Ascending aorta (tissue), 2 donors: ENCODE results near the gene EDIL3. TPM values are rescaled to one million over a fixed set of nuclear protein-coding genes. Genes with fewer than 3 reads are reported as not detected.

Source experiments
- DNase-seq, 2 donors: peaks; one replicate each; pipeline ENCODE4 v3.0.0-alpha.2; 2019; ENCODE audit warnings: low spot score in 2 of 2
- H3K27ac ChIP-seq, 2 donors: fragments of 200-600 bp; sonication (generic); one replicate each; pipeline ENCODE4 v1.5.1; 2016 to 2017; ENCODE audit warnings: mild to moderate bottlenecking in 1 of 2
- H3K27me3 ChIP-seq: fragments of 200-600 bp; sonication (generic); one replicate; pipeline ENCODE4 v1.5.1; 2017
- H3K36me3 ChIP-seq, 2 donors: fragments of 200-600 bp; sonication (generic); one replicate each; pipeline ENCODE4 v1.5.1; 2016
- H3K4me1 ChIP-seq, 2 donors: fragments of 200-600 bp; sonication (generic); one replicate each; pipeline ENCODE4 v1.5.1; 2016 to 2017; ENCODE audit warnings: mild to moderate bottlenecking in 1 of 2
- H3K4me3 ChIP-seq, 2 donors: fragments of 200-600 bp; sonication (generic); one replicate each; pipeline ENCODE4 v1.5.1; 2016 to 2017; ENCODE audit warnings: mild to moderate bottlenecking in 1 of 2
- H3K9me3 ChIP-seq, 2 donors: fragments of 200-600 bp; sonication (generic); one replicate each; pipeline ENCODE4 v1.5.1; 2016
- intact Hi-C: fragments of 100-400 bp; cut with DNase I; formaldehyde crosslinking; loops from one replicate; pipeline ENCODE4 v1.15.1; 2023
- total RNA-seq: library from RNA; depleted of rRNA; stranded (reverse); fragments of >200 nt; gene quantifications from one replicate; pipeline ENCODE4 v1.1.0, GENCODE V29; 2016
- TF ChIP-seq, protein P1 (sequence below), 3 experiments: fragments of 200-600 bp in 2 of 3; fragments of 450-650 bp in 1 of 3; sonication (generic) in 2 of 3; IDR thresholded peaks; one replicate each; pipeline ENCODE4 v1.5.1; 2016 to 2019; ENCODE audit warnings: antibody characterized with exemption in 3 of 3, mild to moderate bottlenecking in 1 of 3, moderate library complexity in 1 of 3

EDIL3 gene
- total RNA-seq, 1 donor from 2014 or later: 68.1 TPM

DNA sequence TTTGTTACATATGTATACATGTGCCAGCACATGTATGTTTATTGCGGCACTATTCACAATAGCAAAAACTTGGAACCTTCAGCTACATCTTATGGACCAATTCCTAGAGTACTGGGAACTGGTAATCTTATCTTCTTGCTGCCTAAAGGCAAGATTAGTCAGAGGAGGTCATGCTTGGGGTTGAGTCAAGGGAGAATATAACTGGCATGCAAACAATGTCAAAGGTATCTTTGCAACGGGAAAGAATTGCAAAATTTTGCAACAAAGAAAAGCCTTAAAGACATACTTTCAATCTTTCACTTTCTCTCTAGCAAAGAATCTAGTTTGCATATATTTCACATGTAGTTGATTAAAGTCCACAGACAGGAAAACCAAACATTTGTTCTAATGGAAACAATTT lies 145.2 kb downstream of the EDIL3 start:
- DNase-seq: no peak
- Histone ChIP-seq H3K4me1 (no peaks in the 10 kb centered on the region), H3K27ac (no peak overlapping the region), H3K36me3 (no peaks in the 10 kb centered on the region), H3K27me3 (no peaks in the 10 kb centered on the region), H3K4me3 (no peak overlapping the region), H3K9me3 (no peaks in the 10 kb centered on the region)
- intact Hi-C loops: no loop called here
- TF ChIP-seq, protein P1, sequence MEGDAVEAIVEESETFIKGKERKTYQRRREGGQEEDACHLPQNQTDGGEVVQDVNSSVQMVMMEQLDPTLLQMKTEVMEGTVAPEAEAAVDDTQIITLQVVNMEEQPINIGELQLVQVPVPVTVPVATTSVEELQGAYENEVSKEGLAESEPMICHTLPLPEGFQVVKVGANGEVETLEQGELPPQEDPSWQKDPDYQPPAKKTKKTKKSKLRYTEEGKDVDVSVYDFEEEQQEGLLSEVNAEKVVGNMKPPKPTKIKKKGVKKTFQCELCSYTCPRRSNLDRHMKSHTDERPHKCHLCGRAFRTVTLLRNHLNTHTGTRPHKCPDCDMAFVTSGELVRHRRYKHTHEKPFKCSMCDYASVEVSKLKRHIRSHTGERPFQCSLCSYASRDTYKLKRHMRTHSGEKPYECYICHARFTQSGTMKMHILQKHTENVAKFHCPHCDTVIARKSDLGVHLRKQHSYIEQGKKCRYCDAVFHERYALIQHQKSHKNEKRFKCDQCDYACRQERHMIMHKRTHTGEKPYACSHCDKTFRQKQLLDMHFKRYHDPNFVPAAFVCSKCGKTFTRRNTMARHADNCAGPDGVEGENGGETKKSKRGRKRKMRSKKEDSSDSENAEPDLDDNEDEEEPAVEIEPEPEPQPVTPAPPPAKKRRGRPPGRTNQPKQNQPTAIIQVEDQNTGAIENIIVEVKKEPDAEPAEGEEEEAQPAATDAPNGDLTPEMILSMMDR (IDR thresholded peaks at IDR 0.05): no peak

DNA sequence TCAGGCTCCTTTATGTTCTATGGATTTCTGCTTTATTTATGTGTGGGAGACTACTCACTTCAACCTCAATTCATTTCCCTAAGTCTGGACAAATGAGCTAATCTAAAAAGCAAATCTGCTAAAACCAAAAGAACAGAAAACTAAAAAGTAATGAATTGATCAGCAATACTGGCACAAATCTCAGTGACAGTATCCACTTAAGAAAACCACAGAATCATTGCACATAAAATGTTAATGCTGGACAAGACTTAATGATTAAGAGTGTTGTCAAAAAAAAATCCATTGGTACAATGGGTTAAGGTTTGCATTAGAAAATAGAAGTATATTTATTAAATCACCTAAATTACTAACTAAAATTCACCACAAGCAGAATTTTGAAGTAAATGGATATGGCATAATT lies 147.6 kb downstream of the EDIL3 start:
- intact Hi-C loops: no loop called here
- Histone ChIP-seq H3K9me3 (no peaks in the 10 kb centered on the region), H3K4me3 (no peak overlapping the region), H3K4me1 (no peaks in the 10 kb centered on the region), H3K36me3 (no peaks in the 10 kb centered on the region), H3K27ac (no peak overlapping the region), H3K27me3 (no peaks in the 10 kb centered on the region)
- DNase-seq: no peak
- TF ChIP-seq, protein P1 (IDR thresholded peaks at IDR 0.05): no peak

DNA sequence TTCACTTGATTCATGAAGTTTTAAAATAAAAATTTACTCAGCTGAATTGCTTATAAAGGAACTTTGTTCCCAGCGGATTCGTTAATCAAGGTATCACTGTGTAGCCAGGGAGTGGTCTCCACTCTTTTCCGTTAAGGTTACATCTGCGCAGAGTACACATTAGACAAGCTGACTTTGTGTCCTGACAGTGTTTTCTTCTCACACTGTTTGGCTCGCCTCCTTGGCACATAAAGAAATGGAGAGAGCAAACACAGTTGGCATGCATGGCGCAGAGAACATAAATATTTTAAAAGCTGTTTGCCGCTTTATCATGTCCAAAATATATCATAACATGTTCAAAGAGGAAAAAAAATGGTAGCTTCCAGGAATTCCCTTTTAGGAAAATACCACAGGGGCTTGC lies 153.2 kb downstream of the EDIL3 start:
- Histone ChIP-seq H3K9me3 (no peaks in the 10 kb centered on the region), H3K4me3 (no peak overlapping the region), H3K27me3 (no peaks in the 10 kb centered on the region), H3K27ac (no peak overlapping the region), H3K36me3 (no peaks in the 10 kb centered on the region), H3K4me1 (no peaks in the 10 kb centered on the region)
- DNase-seq: no peak
- intact Hi-C loops: no loop called here
- TF ChIP-seq, protein P1 (IDR thresholded peaks at IDR 0.05): no peak

GRCh38 chr5:84229045-84229444 lies 155.6 kb downstream of the EDIL3 start:
- no peaks in the 10 kb centered on the region for H3K4me1 ChIP-seq
- no peaks in the 10 kb centered on the region for H3K27me3 ChIP-seq
- no peaks in the 10 kb centered on the region for H3K9me3 ChIP-seq
- H3K4me3 ChIP-seq: no peak overlapping the region
- H3K36me3 ChIP-seq: no peaks in the 10 kb centered on the region
- DNase-seq: no peak
- no peak overlapping the region for H3K27ac ChIP-seq
- intact Hi-C loops: no loop called here
- TF ChIP-seq, protein P1 (IDR thresholded peaks at IDR 0.05): no peak

DNA sequence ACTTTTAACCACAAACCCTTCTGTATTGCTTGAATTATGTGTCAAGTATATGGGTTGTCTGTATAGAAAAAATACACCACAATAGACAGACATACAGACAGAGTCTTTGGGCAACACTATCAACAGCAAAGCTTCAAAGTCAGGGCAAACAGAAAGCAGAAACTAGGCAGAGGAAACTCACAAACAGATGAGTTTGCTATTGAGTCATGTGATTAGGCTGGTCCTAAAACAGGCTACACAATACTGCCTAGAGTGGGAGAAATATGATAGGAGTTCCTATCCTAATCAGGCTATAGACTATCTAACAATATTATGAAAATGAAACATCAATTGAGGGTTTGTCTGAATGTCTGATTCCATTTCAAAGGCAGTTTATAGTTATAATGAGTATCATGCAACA lies 156.4 kb downstream of the EDIL3 start:
- intact Hi-C loops: no loop called here
- TF ChIP-seq, protein P1 (IDR thresholded peaks at IDR 0.05): no peak
- Histone ChIP-seq H3K4me1 (no peaks in the 10 kb centered on the region), H3K27me3 (no peaks in the 10 kb centered on the region), H3K36me3 (no peaks in the 10 kb centered on the region), H3K4me3 (no peak overlapping the region), H3K27ac (no peak overlapping the region), H3K9me3 (no peaks in the 10 kb centered on the region)
- DNase-seq: no peak

DNA sequence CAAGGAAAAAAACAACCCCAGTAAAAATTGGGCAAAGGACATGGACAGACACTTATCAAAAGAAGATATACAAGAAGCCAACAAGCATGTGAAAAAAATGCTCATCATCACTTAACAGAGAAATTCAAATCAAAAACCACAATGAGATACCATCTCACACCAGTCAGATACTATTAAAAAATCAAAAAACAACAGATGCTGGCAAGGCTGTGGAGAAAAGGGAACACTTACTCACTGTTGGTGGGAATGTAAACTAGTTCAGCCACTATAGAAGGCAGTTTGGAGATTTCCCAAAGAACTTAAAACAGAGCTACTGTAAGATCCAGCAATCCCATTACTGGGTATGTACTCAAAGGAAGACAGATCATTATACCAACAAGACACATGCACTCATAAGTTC lies 157.4 kb downstream of the EDIL3 start:
- TF ChIP-seq, protein P1 (IDR thresholded peaks at IDR 0.05): no peak
- Histone ChIP-seq H3K27me3 (no peaks in the 10 kb centered on the region), H3K27ac (no peak overlapping the region), H3K4me3 (no peak overlapping the region), H3K9me3 (no peaks in the 10 kb centered on the region), H3K4me1 (no peaks in the 10 kb centered on the region), H3K36me3 (no peaks in the 10 kb centered on the region)
- intact Hi-C loops: no loop called here
- DNase-seq: no peak
